Glomerular visceral epithelial cell (primary cell): ENCODE measurements around the gene FAM177B.
"Not testable (repeated sequence)": the region's sequence is repeated elsewhere in the genome, so short reads cannot be mapped to it uniquely, and the experiment has no call there.

Experiments
- DNase-seq: peaks from one replicate; pipeline ENCODE4 v3.0.0-alpha.2; 2016; ENCODE audit errors: extremely low spot score

The FAM177B gene

DNA sequence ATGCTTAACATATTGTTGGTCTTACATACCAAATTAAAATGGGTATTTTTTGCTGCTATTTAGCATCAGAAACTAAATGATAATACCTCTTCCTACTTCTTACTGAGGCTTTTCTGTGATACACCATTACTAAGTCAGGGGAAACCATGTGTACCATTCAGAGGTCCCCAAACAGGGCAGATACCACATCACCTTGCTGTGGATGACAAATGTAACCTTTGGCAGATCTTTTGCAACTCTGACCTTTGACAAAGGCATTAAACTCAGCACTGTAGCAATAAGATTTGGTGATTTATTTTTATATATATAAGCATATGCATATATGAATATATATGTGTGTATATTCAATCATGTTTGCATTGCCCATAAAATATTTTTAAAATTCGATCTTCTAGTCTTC is 2.9 kb downstream of the FAM177B start:
- no peak for DNase-seq

GRCh38 chr1:222741630-222742457 is 4.8 kb downstream of the FAM177B start:
- DNase-seq, result not testable (repeated sequence)

GRCh38 chr1:222749927-222750326 is 12.9 kb downstream of the FAM177B start:
- no peak for DNase-seq

DNA sequence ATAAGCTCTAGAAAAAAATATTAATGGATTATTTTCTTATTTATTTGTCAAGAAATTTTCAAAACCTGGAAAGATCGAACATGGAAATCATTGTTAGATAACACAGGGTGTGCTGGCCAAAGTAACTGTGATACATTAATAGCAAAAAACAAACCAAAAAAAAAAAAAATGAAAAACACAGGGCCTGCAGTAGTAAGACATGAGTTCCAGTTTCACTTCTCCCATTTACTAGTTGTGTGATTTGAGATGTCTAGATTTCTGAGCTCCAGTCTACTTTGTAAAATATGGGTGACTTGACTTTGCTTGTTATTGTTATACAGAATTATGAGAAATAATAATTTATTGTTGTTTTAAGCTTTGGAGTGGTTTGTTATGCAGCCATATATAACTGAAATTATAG is 13.6 kb downstream of the FAM177B start:
- DNase-seq, result no peak

- DNase-seq, result no peak
Measured at GRCh38 chr1:222751255-222751654, 14.3 kb downstream of the FAM177B start.

DNA sequence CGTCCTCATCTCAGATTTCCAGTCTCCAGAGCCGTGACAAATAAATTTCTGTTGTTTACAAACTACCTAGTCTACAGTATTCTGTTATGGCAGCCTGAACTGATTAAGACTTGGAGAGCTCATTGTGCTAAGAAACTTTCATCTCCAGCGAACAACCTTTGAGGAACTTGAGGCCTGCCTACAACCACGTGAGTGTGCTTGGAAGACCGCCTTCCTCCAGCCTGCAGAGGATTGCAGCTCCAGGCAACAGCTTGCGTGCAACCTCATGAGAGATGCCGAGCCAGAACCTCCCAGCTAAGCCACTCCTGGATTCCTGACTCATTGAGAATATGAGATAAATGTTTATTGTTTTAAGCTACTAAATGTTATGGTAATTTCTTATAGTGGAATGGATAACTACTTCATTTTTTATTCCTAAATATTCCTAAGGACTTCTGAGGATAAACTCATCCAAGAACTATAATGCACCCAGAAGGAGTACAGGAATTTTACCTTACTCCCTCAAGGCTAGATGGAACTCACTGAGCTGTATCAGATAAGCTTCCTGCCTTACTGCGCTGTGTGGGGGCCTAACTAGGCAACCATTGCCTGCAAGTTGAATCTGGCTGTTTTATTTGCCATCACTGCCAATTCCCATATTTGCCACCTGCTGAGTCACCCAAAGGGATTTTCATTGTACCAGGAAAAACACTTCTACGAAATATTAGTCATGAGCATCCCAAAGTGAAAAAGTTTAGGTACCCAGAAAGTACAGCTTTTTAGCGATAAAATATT is 17.6 kb downstream of the FAM177B start:
- DNase-seq, result peak; percentile 73

GRCh38 chr1:222757646-222758268 is 20.8 kb downstream of the FAM177B start:
- DNase-seq, result no peak

DNA sequence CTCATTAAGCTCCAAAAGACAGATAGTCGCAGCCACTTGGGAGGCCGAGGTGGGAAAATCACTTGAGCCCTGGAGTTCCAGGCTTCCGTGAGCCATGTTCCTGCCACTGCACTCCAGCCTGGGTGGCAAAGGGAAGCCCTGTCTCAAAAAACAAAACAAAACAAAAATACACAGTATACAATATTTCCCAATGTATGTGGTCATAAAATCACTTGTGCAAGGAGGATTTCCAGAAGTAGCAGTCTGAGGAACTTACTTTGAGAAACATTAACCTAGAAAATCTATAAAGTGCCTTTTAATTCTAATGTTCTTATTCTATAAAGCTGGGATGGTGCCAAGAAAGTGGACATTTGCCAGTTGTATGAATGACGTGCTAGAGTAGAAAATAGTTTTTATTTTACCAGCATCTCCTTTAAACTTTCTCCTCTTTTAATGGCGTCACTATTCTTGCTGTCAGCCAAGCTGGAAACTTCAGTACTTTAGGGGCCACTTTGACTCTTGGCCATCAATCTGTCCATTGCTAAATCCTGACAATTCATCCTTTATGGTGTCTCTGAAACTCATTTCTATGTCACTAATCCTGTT is 22.5 kb downstream of the FAM177B start:
- no peak for DNase-seq

DNA sequence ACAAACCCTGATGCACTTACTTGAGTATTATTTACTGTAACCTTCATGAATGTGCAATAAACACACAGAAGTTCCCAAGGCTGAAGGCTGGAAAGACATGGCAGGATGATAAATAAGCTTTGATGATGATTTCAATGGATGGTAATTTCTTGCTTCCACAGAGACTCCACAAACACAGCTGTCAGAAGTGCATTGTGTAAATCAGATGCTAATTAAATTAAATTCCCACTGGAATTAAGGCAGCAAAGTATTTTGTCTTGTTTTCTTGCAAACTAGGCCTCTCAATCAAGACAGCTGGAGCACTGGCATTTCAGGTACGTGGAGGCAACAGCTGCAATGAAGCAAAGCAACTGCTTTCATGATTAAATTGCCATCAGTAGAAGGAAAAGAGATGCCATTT is 24.1 kb downstream of the FAM177B start:
- DNase-seq, result no peak

DNA sequence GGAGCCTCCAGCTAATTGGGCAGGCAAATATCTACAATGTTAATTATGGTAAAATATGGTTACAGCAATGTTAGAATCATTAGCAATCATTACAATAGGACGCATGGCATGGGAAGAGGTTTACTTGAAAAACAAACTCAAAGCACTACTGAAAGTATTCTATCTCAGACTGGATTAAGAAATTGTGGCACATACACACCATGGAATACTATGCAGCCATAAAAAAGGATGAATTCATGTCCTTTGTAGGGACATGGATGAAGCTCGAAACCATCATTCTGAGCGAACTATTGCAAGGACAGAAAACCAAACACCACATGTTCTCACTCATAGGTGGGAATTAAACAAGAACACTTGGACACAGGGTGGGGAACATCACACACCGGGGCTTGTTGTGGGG is 25.2 kb downstream of the FAM177B start:
- DNase-seq, result not testable (repeated sequence)

- DNase-seq, result no peak
Measured at GRCh38 chr1:222767152-222767571, 30.2 kb downstream of the FAM177B start.

GRCh38 chr1:222768592-222768991 is 31.6 kb downstream of the FAM177B start:
- DNase-seq, result no peak

DNA sequence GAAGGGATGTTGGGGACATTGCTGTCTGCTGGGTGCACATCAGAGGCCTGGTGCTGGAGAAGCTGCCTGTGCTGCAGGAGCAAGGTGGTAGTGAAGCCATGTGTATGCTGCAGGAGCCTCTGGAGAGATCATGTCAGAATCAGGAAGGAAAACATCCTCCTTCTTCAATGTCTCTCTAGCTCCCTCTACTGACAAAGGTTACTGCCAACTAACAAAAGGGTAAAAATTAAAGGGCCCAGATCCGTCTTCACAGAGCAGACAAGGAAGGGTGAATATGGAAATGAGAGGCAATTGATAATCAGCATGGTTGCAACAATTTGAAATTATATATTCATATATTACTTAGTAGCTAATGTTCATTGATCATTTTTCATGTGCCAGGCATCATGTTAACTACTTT is 32.2 kb downstream of the FAM177B start:
- DNase-seq, result no peak

DNA sequence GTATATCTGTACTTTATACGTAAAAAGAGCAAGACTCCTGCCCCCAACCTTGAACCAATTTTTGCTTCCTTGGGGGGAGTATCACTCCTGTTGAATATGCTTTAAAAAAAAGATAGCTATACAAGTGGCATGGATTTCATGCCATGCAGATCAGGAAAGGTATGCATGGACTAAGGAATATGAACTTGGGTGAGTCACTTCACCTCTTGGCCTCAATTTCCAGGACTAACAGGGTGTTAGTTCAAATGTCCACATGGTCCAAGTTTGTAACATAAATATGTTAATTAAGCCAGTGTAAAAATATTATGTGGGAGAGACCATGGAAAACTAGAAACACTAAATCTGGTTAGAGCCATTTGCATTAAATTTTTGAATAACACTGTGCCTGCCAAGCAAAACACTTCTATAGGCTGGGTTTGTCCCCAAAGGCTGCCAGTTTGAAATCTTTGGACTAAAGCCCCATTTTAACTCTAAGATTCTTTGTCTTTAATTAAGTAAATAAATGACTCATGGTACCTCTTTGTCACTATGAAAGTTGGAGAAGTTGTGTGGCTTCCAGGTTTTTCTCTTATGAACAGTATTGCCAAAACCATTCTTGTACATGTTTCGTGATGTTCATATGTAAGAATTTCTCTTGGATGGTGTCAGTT is 33.1 kb downstream of the FAM177B start:
- no peak for DNase-seq

GRCh38 chr1:222772996-222773379 is 36.0 kb downstream of the FAM177B start:
- no peak for DNase-seq

DNA sequence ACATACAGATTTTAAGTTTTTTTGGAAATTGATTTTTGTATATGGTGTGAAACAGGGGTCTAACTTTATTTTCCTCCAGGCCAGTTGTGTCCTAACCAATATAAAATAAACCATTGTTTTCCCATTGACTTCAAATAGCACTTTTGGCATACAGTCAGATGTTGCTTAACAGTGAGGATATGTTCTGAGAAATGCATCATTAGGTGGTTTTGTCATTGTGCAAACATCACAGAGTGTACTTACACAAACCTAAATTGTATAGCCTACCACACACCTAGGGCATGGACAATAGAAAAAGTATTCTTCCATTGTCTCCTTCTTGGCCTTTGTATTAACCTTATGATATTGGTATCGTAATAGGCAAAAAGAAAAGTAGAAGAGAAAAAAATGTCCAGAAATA is 40.5 kb downstream of the FAM177B start:
- no peak for DNase-seq

DNA sequence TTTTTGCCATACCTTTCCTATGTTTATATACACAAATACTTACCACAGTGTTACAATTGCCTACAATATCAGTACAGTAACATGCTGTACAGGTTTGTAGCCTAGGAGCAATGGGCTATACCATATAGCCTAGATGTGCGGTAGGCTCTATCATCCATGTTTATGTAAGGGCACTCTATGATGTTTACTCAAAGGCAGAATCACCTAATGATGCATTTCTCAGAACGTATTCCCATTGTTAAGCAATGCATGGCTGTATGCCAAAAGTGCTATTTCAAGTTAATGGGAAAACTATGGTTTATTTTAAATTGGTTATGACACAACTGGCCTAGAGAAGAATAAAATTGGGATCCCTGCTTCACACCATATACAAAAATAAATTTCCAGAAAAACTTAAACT is 41.0 kb downstream of the FAM177B start:
- no peak for DNase-seq

DNA sequence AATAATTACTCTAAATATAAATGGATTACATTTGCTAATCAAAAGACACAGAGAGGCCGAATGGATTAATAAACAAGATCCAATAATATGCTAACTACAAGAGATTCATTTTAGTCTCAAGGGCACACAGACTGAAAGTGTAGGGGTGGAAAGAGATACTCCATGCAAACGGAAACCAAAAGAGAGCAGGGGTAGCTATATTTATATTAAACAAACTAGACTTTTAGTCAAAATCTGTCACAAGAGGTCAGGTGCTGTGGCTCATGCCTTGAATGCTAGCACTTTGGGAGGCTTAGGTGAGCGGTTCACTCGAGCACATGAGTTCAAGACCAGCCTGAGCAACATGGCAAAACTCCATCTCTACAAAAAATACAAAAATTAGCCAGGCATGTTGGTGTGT is 44.2 kb downstream of the FAM177B start:
- DNase-seq, result no peak

DNA sequence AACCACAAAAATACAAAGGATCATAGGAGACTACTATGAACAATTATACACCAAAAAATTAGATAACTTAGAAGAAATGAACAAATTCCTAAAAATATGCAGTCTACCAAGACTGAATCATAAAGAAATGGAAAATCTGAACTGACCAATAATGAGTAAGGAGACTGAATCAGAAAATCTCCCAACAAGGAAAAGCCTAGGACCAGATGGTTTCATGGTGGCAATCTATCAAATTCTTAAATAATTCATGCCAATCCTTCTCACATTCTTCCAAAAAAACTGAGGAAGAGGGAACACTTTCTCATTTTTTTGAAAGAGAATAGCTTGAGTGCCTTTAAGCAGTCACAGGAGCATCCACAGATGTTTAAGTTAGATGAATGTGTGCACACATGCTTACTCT is 46.0 kb downstream of the FAM177B start:
- no peak for DNase-seq

DNA sequence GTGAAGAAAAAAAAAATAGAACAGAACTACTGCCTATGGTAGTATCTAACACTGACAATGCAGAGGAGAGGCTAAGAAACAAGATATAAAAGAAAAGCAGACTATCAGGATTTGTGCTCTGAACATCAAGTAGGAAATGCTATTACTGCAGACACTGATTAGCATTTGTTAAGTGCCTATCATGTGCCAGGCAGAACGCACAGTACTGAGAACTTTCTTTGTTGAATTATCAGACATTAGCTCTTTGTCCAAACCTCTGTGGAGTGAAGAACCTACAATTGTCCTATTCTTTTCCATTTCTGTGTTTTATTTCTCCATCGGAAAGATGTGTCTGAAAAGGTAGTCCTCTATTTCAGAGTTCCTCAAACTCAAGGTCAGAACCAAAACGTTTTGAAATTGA is 47.4 kb downstream of the FAM177B start:
- DNase-seq, result no peak

DNA sequence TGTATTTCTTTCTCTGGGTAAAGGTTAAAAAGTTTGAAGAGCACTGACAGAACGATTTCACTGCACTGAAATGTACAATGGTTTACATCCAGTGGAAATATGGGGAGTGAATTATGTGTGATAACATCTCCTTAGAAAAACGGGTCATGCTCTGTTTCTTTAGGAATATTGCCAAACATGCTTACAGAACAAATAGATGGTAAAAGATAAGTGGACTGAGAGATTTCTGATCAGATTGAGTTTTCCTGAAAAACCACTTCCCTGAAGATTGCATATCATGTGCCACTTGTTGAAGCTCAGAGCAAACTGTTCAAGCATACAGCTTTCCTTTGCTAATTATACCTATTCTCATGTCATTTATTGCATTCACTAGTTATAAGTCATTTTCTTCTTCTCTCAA is 47.9 kb downstream of the FAM177B start:
- no peak for DNase-seq

GRCh38 chr1:222785529-222785928 is 48.5 kb downstream of the FAM177B start:
- no peak for DNase-seq
